GM10847 (cell line): ENCODE measurements around the gene PSMB4.

Source experiments
- POLR2A ChIP-seq: IDR thresholded peaks from 2 replicates; pipeline ENCODE4 v1.6.1; 2011; ENCODE audit not compliant: insufficient read length; ENCODE audit errors: extremely low read depth

Gene PSMB4

GRCh38 chr1:151411884-151412283 lies 12.5 kb downstream of the PSMB4 start:
- TF ChIP-seq POLR2A, result no peak

GRCh38 chr1:151416231-151416630 lies 16.9 kb downstream of the PSMB4 start:
- TF ChIP-seq POLR2A, result no peak

- TF ChIP-seq POLR2A, result no peak
Observed at GRCh38 chr1:151418081-151418480, 18.7 kb downstream of the PSMB4 start.

- TF ChIP-seq POLR2A, result no peak
Observed at GRCh38 chr1:151419819-151420218, 20.4 kb downstream of the PSMB4 start.

GRCh38 chr1:151425103-151425502 lies 25.7 kb downstream of the PSMB4 start:
- no peak for TF ChIP-seq POLR2A

GRCh38 chr1:151428068-151428467 lies 28.7 kb downstream of the PSMB4 start:
- no peak for TF ChIP-seq POLR2A

GRCh38 chr1:151435174-151435573 lies 35.8 kb downstream of the PSMB4 start:
- TF ChIP-seq POLR2A, result no peak

- TF ChIP-seq POLR2A, result no peak
Observed at GRCh38 chr1:151436985-151437384, 37.6 kb downstream of the PSMB4 start.

GRCh38 chr1:151443846-151444782 lies 44.7 kb downstream of the PSMB4 start:
- no peak for TF ChIP-seq POLR2A

GRCh38 chr1:151444783-151445177 lies 45.4 kb downstream of the PSMB4 start:
- no peak for TF ChIP-seq POLR2A

GRCh38 chr1:151447696-151448095 lies 48.3 kb downstream of the PSMB4 start:
- TF ChIP-seq POLR2A, result no peak
